ENCODE results near the gene FZD8.

DNA sequence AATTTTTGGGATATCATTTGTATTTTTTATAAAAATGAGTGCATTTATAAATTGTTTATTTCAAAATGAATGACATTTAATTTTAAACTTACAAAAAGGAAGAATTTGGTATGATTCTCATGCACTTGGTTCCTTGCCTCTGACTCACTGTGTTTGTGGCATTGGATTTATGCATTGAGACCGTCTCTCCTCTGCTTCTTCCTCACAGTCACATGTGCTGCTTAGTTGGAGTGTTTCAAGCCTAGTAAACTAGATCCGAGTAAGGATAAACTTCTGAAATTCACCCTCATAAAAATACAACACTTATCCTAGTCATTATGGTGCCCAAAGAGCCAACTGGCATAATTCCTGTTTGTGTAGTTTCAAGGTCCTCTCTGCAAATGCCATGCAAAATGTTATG lies 19.1 kb upstream of the FZD8 start:
- TF ChIP-seq, protein P1, sequence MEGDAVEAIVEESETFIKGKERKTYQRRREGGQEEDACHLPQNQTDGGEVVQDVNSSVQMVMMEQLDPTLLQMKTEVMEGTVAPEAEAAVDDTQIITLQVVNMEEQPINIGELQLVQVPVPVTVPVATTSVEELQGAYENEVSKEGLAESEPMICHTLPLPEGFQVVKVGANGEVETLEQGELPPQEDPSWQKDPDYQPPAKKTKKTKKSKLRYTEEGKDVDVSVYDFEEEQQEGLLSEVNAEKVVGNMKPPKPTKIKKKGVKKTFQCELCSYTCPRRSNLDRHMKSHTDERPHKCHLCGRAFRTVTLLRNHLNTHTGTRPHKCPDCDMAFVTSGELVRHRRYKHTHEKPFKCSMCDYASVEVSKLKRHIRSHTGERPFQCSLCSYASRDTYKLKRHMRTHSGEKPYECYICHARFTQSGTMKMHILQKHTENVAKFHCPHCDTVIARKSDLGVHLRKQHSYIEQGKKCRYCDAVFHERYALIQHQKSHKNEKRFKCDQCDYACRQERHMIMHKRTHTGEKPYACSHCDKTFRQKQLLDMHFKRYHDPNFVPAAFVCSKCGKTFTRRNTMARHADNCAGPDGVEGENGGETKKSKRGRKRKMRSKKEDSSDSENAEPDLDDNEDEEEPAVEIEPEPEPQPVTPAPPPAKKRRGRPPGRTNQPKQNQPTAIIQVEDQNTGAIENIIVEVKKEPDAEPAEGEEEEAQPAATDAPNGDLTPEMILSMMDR (IDR thresholded peaks at IDR 0.05), result no peak
- TF ChIP-seq POLR2A (IDR thresholded peaks at IDR 0.05) (no peak), EP300 (IDR thresholded peaks at IDR 0.05) (no peak)
